ENCODE data around the gene SERPINA9. TPM values are rescaled to one million over a fixed set of nuclear protein-coding genes. Genes with fewer than 3 reads are reported as not detected.
"Not testable (repeated sequence)": the region's sequence is repeated elsewhere in the genome, so short reads cannot be mapped to it uniquely, and the experiment has no call there.

The SERPINA9 gene
- total RNA-seq, 2 experiments from 2014 or later, result not detected

GRCh38 chr14:94483729-94484275, 7.8 kb upstream of the SERPINA9 start:
- H3K36me3 Mint-ChIP-seq (ENCODE audit: low read depth), result no peaks in the 10 kb centered on the region
- intact Hi-C loops (cut with micrococcal nuclease), result no loop called here
- no peak for TF ChIP-seq CTCF (IDR thresholded peaks at IDR 0.05)
- H3K27me3 Mint-ChIP-seq, result peaks cover 14% of the 10 kb centered on the region
- H3K4me3 Mint-ChIP-seq, result no peak overlapping the region
- ATAC-seq (no peak), DNase-seq (no peak)
- H3K4me1 Mint-ChIP-seq (ENCODE audit: low read depth), result no peaks in the 10 kb centered on the region
- POLR2A ChIA-PET, result no interaction called here
- H3K9me3 Mint-ChIP-seq, result peaks cover 5% of the 10 kb centered on the region
- no peak overlapping the region for H3K27ac Mint-ChIP-seq
- CTCF ChIA-PET, result no interaction called here

DNA sequence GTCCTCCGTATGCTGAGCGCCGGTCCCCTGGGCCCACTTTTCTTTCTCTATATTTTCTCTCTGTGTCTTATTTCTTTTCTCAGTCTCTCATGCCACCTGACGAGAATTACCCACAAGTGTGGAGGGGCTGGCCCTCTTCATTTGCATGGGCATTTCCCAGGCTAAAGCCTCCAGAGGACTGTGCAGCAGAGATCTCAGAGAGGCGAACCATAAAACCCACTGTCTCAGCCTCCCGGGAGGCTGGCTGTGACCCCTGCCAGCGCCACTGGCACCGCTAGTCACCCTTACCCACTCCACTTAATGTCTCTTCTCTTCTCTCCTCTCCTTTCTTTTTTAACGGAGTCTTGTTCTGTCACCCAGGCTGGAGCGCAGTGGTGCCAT, 7.1 kb upstream of the SERPINA9 start:
- H3K27ac Mint-ChIP-seq, result no peak overlapping the region
- no peak overlapping the region for H3K4me3 Mint-ChIP-seq
- ATAC-seq (no peak), DNase-seq (no peak)
- peaks cover 14% of the 10 kb centered on the region for H3K27me3 Mint-ChIP-seq
- peaks cover 8% of the 10 kb centered on the region for H3K9me3 Mint-ChIP-seq
- H3K36me3 Mint-ChIP-seq (ENCODE audit: low read depth), result no peaks in the 10 kb centered on the region
- intact Hi-C loops (cut with micrococcal nuclease), result no loop called here
- POLR2A ChIA-PET, result no interaction called here
- CTCF ChIA-PET, result no interaction called here
- H3K4me1 Mint-ChIP-seq (ENCODE audit: low read depth), result no peaks in the 10 kb centered on the region
- TF ChIP-seq CTCF (IDR thresholded peaks at IDR 0.05), result no peak

DNA sequence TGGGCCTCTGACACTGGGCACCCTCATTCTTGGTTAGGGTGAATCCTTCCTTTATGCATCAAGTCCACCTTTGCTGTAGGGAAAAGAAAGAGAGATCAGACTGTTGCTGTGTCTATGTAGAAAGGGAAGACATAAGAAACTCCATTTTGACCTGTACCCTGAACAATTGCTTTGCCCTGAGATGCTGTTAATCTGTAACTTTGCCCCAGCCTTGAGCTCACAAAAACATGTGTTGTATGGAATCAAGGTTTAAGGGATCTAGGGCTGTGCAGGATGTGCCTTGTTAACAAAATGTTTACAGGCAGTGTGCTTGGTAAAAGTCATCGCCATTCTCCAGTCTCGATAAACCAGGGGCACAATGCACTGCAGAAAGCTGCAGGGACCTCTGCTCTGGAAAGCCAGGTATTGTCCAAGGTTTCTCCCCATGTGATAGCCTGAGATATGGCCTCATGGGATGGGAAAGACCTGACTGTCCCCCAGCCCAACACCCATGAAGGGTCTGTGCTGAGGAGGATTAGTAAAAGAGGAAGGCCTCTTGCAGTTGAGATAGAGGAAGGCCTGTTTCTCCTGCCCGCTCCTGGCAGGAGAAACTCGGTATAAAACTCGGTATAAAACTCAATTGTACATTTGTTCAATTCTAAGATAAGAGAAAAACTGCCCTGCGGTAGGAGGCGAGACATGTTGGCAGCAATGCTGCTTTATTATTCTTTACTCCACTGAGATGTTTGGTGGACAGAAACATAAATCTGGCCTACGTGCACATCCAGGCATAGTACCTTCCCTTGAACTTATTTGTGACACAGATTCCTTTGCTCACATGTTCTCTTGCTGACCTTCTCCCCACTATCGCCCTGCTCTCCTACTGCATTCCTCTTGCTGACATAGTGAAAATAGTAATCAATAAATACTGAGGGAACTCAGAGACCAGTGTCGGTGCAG, 6.4 kb upstream of the SERPINA9 start:
- ATAC-seq; H3K9me3 Mint-ChIP-seq; H3K4me1 Mint-ChIP-seq (ENCODE audit: low read depth); POLR2A ChIA-PET; intact Hi-C loops (cut with micrococcal nuclease); H3K27ac Mint-ChIP-seq; H3K4me3 Mint-ChIP-seq; DNase-seq; H3K36me3 Mint-ChIP-seq (ENCODE audit: low read depth); CTCF ChIA-PET: not testable (repeated sequence)
- H3K27me3 Mint-ChIP-seq, result peaks cover 14% of the 10 kb centered on the region

- no peak for ATAC-seq
- no peaks in the 10 kb centered on the region for H3K36me3 Mint-ChIP-seq (ENCODE audit: low read depth)
- no peak for TF ChIP-seq CTCF (IDR thresholded peaks at IDR 0.05)
Observed at GRCh38 chr14:94481468-94482131, 5.6 kb upstream of the SERPINA9 start.

GRCh38 chr14:94480809-94481208, 4.8 kb upstream of the SERPINA9 start:
- no peak for ATAC-seq
- POLR2A ChIA-PET, result no interaction called here

More at GRCh38 chr14:94481468-94482131, 5.6 kb upstream of the SERPINA9 start:
- H3K4me3 Mint-ChIP-seq, result no peak overlapping the region
- H3K27ac Mint-ChIP-seq, result no peak overlapping the region
- CTCF ChIA-PET, result interaction anchor here (1.3 to 1.4 kb wide), 2 partner anchors 48 to 345 kb away, joined by 3 read pairs; no protein-coding TSS in a partner anchor
- intact Hi-C loops (cut with micrococcal nuclease), result no loop called here
- peaks cover 8% of the 10 kb centered on the region for H3K9me3 Mint-ChIP-seq
- peaks cover 14% of the 10 kb centered on the region for H3K27me3 Mint-ChIP-seq
- POLR2A ChIA-PET, result no interaction called here
- DNase-seq, result no peak
- H3K4me1 Mint-ChIP-seq (ENCODE audit: low read depth), result no peaks in the 10 kb centered on the region

More at GRCh38 chr14:94480809-94481208, 4.8 kb upstream of the SERPINA9 start:
- Mint-ChIP-seq H3K4me3 (no peak overlapping the region), H3K9me3 (peaks cover 8% of the 10 kb centered on the region), H3K4me1 (ENCODE audit: low read depth) (no peaks in the 10 kb centered on the region), H3K27ac (no peak overlapping the region), H3K36me3 (ENCODE audit: low read depth) (no peaks in the 10 kb centered on the region), H3K27me3 (peaks cover 7% of the 10 kb centered on the region)
- CTCF ChIA-PET, result interaction anchor here (1.3 to 1.4 kb wide), 2 partner anchors 47 to 344 kb away, joined by 3 read pairs; no protein-coding TSS in a partner anchor
- no peak for DNase-seq
- no peak for TF ChIP-seq CTCF (IDR thresholded peaks at IDR 0.05)
- intact Hi-C loops (cut with micrococcal nuclease), result no loop called here

Data from activated CD8-positive, alpha-beta T cell treated with anti-CD3 and anti-CD28 coated beads for 36 hours (primary cell).